C4-2B (cell line): ENCODE results near the gene FCMR.

Experiments used
- ZFX ChIP-seq: fragments of 450-650 bp; IDR thresholded peaks from 2 replicates; pipeline ENCODE4 v1.6.1; 2017
- TF ChIP-seq, protein P1 (sequence below): fragments of 450-650 bp; conservative IDR thresholded peaks from 2 replicates; pipeline ENCODE4 v1.5.1; 2017; ENCODE audit warnings: mild to moderate bottlenecking

DNA sequence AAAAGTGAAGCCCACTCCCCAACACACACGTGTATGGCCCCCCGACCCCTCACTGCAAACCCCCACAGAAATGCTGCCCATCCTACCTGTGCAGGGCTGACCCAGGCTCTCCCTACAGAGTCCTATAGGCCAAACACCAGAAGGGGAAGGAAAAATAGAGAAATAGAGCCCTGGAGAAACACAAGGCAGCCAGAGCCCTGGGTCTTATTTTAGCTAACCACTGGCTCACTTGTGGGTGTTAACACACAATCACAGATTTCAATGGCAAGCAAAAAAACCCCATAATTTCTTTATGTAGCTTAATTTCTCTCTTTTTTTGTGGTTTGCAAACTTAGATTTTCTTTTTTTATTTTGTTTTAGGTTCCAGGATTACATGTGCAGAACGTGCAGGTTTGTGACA lies 25.5 kb upstream of the FCMR start:
- TF ChIP-seq, protein P1, sequence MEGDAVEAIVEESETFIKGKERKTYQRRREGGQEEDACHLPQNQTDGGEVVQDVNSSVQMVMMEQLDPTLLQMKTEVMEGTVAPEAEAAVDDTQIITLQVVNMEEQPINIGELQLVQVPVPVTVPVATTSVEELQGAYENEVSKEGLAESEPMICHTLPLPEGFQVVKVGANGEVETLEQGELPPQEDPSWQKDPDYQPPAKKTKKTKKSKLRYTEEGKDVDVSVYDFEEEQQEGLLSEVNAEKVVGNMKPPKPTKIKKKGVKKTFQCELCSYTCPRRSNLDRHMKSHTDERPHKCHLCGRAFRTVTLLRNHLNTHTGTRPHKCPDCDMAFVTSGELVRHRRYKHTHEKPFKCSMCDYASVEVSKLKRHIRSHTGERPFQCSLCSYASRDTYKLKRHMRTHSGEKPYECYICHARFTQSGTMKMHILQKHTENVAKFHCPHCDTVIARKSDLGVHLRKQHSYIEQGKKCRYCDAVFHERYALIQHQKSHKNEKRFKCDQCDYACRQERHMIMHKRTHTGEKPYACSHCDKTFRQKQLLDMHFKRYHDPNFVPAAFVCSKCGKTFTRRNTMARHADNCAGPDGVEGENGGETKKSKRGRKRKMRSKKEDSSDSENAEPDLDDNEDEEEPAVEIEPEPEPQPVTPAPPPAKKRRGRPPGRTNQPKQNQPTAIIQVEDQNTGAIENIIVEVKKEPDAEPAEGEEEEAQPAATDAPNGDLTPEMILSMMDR: no peak
- no peak for TF ChIP-seq ZFX
